Fibroblast of skin of right biceps (primary cell): ENCODE measurements around the gene LRRFIP2.
"Not testable (repeated sequence)": the region's sequence is repeated elsewhere in the genome, so short reads cannot be mapped to it uniquely, and the experiment has no call there.

Experiments
- DNase-seq: peaks from one replicate; pipeline ENCODE4 v3.0.0-alpha.2; 2013

The LRRFIP2 gene

GRCh38 chr3:37141676-37142075 lies 32.7 kb downstream of the LRRFIP2 start:
- DNase-seq = no peak

- DNase-seq = no peak
Observed at GRCh38 chr3:37140899-37141541, 33.4 kb downstream of the LRRFIP2 start.

- no peak for DNase-seq
Observed at GRCh38 chr3:37139567-37140052, 34.8 kb downstream of the LRRFIP2 start.

GRCh38 chr3:37138816-37139215 lies 35.6 kb downstream of the LRRFIP2 start:
- no peak for DNase-seq

- DNase-seq = peak; percentile 49
Observed at GRCh38 chr3:37137516-37137915, 36.9 kb downstream of the LRRFIP2 start.

- peak; percentile 56 for DNase-seq
Observed at GRCh38 chr3:37136067-37136466, 38.3 kb downstream of the LRRFIP2 start.

- peak; percentile 36 for DNase-seq
Observed at GRCh38 chr3:37135561-37135960, 38.8 kb downstream of the LRRFIP2 start.

- no peak for DNase-seq
Observed at GRCh38 chr3:37132334-37132733, 42.0 kb downstream of the LRRFIP2 start.

- no peak for DNase-seq
Observed at GRCh38 chr3:37131860-37132144, 42.6 kb downstream of the LRRFIP2 start.

- DNase-seq = no peak
Observed at GRCh38 chr3:37130984-37131859, 43.2 kb downstream of the LRRFIP2 start.

- no peak for DNase-seq
Observed at GRCh38 chr3:37130448-37130847, 43.9 kb downstream of the LRRFIP2 start.

- peak; percentile 94 for DNase-seq
Observed at GRCh38 chr3:37129871-37130270, 44.5 kb downstream of the LRRFIP2 start.

- no peak for DNase-seq
Observed at GRCh38 chr3:37127340-37127739, 47.0 kb downstream of the LRRFIP2 start.

GRCh38 chr3:37126856-37127255 lies 47.5 kb downstream of the LRRFIP2 start:
- DNase-seq = peak; percentile 24

GRCh38 chr3:37125195-37126073 lies 48.9 kb downstream of the LRRFIP2 start:
- DNase-seq = no peak

GRCh38 chr3:37124435-37124834 lies 49.9 kb downstream of the LRRFIP2 start:
- DNase-seq = no peak

- DNase-seq = no peak
Observed at GRCh38 chr3:37123292-37123691, 51.1 kb downstream of the LRRFIP2 start.

GRCh38 chr3:37122069-37122468 lies 52.3 kb downstream of the LRRFIP2 start:
- not testable (repeated sequence) for DNase-seq

- no peak for DNase-seq
Observed at GRCh38 chr3:37118163-37118562, 56.2 kb downstream of the LRRFIP2 start.

GRCh38 chr3:37117548-37117947 lies 56.8 kb downstream of the LRRFIP2 start:
- DNase-seq = no peak

- no peak for DNase-seq
Observed at GRCh38 chr3:37116998-37117397, 57.4 kb downstream of the LRRFIP2 start.

- DNase-seq = peak; percentile 31
Observed at GRCh38 chr3:37115446-37115845, 58.9 kb downstream of the LRRFIP2 start.
